HG02852 (cell line): ENCODE results near the gene DENND10.
"Not testable (repeated sequence)": the region's sequence is repeated elsewhere in the genome, so short reads cannot be mapped to it uniquely, and the experiment has no call there.

ENCODE experiments used
- ATAC-seq: cut with Tn5 transposase; IDR thresholded peaks from one replicate; pipeline ENCODE4 v1.9.1; 2021; ENCODE audit warnings: mild to moderate bottlenecking, moderate library complexity; ENCODE audit not compliant: unreplicated experiment

DENND10 gene

DNA sequence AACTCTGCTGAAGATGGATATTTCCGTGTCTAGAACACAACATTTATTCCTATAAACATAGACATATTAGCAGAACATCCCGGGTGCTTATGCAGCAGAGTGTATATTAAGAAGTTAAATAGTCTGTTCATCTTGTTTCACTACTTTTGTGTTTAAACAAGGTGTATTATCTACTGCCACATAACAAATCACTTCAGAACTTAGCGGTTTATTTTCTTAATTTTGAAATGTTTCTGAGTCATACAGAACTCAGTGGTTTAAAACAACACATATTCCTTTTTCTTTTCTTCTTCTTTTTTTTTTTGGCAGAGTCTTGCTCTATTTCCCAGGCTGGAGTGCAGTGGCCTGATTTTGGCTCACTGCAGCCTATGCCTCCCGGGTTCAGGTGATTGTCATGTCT is 25.8 kb downstream of the DENND10 start:
- no peak for ATAC-seq

DNA sequence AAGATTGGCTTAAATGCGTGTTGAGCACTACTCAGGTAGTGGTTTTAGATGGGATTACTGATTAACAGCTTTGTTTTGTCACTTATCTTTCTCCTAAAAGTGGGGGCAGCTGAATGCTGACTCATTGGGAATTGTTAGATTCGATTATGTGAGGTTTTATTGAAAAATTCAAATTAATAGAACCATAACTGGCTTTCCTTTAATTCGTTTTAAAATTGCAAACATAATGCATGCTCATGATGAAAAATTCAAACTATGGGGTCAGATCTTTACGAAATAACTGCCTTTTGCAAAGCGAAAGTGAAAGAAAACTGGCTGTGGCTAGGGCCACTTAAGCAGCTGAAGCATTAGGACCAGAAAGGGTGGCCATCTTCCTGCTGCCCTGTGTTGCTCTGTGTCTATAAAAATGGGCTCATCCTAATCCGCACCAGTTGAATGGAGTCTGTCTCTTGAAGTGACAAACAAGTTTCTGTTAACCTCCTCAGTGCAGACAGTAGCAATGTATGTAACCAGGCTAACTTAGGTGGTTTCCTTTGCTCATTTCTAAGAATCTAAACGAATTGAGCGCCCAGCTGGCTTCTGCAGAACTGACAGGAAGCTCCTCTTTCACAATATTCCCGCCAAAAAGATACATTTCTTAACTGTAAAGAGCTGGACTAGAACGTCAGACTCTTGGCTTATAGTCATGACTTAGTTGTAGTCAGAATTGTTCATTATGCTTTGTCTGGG is 27.8 kb downstream of the DENND10 start:
- peak; percentile 56 for ATAC-seq

DNA sequence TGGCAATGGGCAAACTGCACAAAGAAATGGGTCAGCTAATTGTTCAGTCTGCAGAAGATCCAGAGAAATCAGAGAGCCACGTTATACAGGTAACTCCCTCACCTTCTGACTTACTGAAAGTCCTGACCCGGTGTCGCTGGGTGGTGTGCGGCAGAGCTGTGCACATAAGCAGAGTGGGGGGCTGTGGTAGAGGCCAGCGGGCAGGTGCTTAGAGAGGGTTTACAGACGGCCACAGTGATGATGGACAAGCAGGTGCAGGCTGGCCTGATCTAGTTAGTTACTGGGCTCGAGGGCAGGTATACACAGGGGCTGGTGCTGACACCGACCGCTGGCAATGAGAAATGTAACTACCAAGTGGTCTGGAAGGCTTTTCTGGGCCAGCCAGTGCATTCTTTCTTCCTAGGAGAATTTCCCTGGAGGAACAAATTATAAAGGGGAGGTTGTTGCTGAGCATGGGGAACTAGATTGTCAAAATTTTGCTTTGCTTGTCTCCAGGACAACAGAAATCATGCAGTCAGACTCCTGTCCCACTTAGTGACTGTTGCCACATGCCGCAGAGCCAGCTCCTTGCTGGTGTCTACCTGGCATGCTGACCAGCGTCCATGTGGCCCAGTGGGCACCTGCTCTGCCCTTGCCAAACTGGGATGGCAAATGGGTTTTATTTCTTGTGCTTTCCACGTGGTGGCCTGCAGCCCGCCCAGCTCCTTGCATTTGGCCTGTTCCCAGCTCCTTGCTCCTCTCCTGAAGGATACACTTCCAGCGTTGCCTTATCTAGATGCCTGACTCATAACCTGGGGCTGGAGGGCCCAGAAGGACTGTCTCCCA is 28.8 kb downstream of the DENND10 start:
- ATAC-seq, result no peak

DNA sequence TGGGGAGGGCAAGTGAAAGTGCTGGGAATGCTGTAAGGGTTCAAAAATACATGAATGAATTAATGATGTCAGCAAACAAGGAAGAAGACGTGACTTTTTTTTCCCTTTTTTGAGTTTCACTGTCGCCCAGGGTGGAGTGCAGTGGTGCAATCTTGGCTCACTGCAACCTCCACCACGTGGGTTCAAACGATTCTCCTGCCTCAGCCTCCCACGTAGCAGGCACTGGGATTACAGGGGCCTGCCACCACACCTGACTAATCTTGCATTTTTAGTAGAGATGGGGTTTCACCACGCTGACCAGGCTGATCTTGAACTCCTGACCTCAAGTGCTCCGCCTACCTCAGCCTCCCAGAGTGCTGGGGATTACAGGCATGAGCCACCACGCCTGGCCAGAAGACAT is 30.0 kb downstream of the DENND10 start:
- ATAC-seq, result no peak

DNA sequence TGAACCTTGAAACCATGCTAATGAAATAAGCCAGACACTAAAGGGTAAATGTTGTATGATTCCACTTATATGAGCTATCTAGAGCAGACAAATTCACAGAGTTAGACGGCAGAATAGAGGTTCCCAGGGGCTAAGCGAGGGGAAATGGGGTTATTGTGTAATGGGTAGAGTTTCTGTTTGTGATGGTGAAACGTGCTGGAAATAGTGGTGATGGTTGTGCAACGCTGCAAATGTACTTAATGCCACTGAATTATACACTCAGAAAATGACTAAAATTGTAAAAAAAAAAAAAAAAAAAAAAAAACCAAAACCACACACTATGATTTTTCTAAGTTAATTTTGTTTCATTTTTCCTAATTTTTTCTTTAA is 31.6 kb downstream of the DENND10 start:
- ATAC-seq, result no peak

DNA sequence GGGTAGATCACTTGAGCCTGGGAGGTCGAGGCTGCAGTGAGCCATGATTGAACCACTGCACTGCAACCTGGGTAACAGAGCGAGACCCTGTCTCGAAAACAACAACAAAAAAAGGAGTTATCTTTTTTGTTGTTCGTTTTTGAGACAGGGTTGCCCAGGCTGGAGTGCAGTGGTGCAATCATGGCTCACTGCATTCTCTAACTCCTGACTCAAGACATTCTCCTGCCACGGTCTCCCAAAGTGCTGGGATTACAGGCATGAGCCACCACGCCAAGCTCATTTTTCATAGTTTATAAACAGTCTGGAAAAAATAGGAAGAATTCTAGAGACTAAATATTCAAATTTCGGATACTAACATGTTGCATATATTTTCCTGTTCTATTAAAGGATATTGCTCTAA is 32.2 kb downstream of the DENND10 start:
- no peak for ATAC-seq

DNA sequence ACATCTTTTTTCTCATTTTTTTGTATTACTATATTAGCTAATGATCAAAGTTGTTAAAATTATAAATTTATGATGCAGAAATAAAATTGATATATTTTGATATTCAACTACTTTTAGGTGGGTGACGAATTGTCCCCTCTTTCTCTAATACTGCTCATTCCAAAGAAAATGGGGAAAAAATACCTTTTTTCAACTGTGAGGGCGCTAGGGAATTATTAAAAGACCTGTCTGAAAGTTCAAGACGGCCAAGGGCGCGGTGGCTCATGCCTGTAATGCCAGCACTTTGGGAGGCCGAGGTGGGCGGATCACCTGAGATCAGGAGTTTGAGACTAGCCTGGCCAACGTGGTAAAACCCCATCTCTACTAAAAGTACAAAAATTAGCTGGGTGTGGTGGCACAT is 34.0 kb downstream of the DENND10 start:
- ATAC-seq, result not testable (repeated sequence)

DNA sequence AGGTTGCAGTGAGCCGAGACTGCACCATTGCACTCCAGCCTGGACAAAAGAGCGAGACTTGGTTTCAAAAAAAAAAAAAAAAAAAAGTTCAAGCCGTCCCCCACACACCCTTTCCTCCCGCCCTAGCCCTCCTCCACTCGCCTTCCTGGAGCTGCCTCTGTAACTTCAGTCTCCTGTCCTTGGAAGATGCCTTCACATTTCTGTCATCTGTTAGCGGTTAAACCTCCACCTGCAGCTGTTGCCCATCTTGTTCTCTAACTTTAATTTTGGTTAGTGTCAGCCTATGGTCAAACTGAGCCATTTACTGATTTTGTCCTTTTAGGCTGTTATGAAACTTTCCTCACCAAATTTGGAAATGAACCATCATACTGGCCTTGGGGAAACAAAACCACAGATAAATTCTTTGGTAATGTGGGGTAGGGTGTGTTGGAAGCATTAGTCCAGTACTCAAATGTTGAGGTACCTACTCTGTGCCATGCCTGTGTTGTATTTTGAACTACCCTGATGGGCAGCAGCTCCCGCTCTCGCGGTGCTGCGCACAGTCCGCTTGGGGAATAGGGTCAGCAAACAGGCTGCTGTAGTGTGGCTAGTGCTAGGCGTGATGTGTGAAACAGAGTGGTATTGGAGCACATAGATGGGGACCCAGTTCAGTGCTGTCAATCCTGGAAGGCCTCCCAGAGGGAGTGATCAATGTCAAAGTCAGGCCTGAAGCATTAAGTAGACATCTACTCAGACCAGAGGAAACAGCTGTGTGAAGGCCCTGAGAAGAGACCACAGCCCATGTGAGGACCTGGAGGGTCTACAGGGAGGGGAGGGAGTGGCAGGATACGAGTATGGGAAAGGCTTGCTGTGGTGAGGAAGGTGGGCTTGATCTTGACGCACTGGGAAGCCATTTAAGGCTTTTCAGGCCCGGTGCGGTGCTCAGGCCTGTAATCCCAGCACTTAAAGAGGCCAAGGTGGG is 34.7 kb downstream of the DENND10 start:
- ATAC-seq, result no peak

DNA sequence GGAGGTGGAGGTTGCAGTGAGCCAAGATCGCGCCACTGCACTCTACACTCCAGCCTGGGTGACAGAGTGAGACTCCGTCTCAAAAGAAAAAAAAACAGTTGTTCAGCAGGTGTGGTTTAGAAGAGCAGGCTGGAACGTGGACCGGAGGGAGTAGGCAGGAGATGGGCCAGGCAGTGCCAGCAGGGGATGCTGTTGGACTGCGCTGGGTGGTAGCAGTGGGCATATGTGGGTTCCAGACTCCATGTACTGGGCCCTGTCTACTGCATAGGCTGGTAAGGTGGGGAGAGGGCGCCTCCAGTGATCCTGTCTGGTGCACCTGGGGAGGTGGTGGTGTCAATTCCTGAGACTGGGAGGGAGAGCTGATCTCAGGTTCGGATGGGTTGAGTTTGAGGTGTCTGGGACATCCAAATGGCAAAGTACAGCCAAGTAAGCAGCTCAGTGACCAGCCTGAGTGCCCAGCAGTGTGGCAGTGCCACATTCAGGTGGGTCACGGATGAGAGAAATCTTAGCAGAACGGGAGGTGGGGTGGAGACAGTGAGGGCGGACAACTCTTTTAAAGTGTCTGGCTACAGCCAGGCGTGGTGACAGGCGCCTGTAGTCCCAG is 35.7 kb downstream of the DENND10 start:
- ATAC-seq, result no peak

DNA sequence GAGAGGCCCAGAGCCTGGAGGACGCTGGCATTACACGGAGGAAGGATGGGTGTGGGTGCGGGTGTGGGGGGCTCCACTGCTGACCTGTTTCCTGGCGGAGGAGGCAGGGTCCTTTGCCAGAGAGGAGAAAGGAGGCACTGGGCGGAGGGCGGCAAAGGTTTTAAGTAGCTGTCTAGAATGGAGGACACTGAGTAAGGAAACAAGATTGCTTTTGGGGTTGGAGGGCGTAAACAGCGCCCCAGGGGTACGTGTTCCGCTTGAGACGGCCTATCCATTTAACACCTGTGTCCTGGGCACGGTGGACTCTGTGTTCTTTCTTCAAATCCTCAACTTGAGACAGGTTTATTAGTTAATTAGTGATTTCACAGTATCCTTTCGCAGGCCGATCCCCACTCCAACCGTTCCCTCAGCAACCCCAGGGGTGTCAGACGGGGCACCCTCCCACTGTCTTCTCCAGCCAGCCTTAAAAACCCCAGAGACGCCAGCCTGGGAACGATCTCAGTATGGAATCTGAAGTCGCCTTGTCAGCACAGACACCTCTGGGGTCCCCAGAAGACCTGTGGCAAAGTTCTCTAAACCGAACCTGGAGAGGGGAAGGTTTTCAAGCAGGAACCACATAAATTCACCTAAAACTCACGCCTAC is 36.8 kb downstream of the DENND10 start:
- ATAC-seq, result no peak

DNA sequence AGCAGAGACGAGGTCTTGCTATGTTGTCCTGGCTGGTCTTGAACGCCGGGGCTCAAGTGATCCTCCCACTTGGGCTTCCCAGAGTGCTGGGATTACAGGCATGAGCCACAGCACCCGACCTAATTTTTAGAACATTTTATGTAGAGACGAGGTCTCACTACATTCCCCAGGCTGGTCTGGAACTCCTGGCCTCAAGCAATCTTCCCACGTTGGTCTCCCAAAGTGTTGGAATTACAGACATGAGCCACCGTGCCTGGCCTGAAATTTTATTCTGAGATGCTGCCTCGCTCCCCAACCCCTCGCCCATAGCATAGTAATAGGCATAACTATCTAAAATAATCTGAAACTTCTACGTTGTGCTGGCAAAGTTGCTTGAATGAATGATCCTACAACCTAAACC is 39.7 kb downstream of the DENND10 start:
- no peak for ATAC-seq

DNA sequence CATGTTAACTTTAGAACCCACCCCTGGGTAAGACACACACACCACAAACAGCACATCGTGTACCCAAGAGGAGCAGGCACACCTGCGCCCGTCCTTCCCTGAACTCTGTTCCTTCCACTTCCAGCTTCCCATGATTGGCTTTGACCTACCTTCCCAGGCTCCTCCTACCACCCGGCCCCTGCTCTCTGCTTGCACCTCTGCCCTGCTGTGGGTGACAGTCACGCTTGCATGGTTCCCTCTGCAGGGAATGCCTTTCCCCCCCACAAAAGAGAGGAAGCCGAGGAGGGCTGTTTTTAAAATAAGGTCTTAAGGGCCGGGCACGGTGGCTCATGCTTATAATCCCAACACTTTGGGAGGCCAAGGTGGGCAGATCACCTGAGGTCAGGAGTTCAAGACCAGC is 45.2 kb downstream of the DENND10 start:
- no peak for ATAC-seq

DNA sequence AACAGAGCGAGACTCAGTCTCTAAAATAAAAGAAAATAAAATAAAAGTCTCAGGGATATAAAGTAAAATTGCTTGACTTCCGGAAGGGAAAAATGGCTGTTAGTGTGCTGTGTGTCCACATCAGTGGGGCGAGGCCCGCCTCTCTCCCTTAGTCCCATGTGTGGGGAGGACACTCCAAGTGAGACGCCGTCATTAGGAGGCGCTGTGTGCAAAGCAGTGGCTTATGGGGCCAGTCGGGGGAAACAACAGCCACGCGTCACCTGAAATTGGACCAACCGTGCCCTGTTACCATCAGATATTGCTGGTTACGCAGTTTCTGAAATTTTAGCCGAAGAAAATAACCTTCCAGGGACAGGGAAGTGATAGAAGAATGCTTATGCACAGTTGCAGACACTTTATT is 45.8 kb downstream of the DENND10 start:
- no peak for ATAC-seq

DNA sequence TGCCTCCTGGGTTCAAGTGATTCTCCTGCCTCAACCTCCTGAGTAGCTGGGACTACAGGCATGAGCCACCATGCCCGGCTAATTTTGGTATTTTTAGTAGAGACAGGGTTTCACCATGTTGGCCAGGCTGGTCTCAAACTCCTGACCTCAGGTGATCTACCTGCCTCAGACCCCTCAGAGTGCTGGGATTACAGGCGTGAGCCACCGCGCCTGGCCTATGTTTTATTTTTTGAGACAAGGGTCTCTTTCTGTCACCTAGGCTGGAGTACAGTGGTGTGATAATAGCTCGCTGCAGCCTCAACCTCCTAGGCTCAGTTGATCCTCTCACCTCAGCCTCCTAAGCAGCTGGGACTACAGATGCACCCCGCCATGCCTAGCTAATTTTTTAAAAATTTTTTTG is 47.7 kb downstream of the DENND10 start:
- ATAC-seq, result not testable (repeated sequence)

DNA sequence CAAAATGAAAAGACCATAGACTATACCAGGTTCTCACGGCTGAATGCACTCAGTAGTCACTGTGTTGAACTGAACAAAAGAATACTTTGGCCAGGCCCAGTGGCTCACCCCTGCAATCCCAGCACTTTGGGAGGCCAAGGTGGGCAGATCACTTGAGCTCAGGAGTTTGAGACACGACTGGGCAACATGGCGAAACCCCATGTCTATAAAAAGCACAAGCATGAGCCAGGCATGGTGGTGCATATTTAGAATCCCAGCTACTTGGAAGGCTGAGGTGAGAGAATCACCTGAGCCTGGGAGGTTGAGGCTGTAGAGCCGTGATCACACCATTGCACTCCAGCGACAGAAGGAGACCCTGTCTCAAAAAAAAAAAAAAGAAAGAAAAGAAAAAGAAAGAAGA is 49.1 kb downstream of the DENND10 start:
- ATAC-seq, result no peak

DNA sequence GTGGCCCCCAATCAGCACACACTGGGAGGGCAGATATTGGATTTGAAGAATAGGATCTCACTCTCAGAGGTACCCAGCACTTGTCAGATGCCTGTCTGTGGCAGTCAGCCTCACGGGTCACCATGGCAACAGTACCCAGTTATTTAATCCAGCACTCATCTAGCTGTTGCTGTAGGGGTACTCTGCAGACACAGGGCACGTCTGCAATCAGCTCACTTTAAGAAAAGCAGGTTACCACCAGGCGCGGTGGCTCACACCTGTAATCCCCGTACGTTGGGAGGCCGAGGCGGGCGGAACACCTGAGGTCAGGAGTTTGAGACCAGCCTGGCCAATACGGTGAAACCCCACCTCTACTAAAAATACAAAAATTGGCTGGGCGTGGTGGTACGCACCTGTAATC is 49.7 kb downstream of the DENND10 start:
- ATAC-seq, result no peak

DNA sequence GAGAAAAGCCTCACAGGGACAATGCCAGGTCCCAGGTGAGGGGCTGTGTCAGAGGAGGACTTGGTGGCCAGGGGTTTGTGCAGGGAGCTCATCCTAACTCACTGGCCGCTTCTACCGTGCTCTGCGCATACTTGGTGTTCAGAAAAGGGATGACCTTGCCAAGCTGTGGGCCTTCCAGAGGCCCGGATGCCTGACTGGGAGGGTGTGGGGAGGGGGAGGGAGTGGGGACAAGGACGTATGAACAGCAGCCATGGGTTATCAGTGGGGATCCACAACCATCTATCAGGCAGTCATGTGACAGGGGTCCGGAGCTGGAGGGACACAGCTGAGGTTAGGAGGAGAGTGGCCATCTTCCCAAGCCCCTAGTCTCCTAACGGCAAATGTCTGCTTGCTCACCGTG is 55.4 kb downstream of the DENND10 start:
- no peak for ATAC-seq

DNA sequence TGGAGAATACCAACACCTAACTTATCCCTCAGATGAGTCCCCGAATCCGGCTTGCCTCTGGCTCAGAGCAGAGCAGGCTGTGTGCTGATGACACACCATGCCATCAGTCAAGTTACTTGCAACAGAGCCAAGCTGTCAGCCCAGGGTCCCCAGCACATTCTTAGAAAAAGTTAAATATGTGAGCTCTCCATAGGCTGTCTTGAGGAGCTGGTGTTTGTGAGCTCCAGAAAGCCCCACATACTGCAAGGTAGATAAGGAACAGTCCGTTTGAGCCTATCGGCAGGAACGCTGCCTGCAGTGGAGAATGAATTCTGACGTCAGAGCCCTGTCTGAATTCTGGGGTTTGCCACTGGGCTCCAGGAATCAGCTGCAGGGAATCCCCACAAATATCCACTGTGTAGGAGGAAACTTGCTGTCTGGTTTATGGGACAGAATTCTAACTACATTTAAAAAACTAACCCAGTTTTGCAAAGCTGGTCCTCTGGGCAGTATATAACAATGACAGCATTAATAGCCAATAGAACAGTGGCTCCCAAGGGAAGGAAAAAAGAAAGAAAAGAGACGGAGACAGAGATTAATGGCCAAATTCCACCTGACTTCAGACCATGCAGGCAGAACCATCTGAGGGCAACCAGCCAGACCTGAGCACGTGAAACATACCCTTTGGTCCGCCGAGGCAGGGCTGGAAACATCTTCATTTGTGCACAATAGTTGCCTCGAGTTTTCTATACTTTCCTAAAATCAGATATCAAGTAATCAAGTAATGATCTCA is 58.0 kb downstream of the DENND10 start:
- no peak for ATAC-seq

DNA sequence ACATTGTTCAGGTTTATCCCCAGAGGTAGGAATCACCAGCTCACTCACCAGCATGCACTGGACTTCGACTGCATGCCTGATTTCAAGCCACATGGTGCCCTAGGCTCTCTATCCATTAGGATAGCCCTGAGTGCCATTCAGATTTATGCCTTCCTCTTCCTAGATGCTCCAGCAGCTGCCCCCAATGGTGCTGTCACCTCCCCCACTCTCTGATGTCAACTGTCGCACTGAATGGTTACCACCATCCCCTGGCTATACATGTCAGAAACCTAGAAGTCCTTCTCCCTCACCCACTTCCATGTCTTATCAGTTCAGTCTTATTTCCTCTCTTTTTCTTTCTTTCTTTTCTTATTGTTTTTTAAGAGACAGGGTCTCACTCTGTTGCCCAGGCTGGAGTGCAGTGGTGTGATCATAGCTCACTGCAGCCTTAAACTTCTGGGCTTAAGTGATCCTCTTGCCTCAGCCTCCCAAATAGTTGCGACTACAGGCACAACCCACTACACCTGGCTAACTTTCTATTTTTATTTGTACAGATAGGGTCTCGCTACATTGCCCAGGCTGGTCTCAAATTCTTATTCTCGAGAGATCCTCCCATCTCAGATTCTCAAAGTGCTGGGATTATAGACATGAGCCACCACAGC is 58.7 kb downstream of the DENND10 start:
- no peak for ATAC-seq
